Dedifferentiated amniotic fluid mesenchymal stem cell (primary cell): ENCODE measurements around the gene IL12RB2.
A peak's percentile ranks its signal among the peaks of the same experiment; 100 is the strongest.
"Not testable (repeated sequence)": the region's sequence is repeated elsewhere in the genome, so short reads cannot be mapped to it uniquely, and the experiment has no call there.

Experiments used
- DNase-seq: peaks from one replicate; pipeline ENCODE4 v3.0.0-alpha.2; 2016; ENCODE audit errors: extremely low spot score

IL12RB2 gene

DNA sequence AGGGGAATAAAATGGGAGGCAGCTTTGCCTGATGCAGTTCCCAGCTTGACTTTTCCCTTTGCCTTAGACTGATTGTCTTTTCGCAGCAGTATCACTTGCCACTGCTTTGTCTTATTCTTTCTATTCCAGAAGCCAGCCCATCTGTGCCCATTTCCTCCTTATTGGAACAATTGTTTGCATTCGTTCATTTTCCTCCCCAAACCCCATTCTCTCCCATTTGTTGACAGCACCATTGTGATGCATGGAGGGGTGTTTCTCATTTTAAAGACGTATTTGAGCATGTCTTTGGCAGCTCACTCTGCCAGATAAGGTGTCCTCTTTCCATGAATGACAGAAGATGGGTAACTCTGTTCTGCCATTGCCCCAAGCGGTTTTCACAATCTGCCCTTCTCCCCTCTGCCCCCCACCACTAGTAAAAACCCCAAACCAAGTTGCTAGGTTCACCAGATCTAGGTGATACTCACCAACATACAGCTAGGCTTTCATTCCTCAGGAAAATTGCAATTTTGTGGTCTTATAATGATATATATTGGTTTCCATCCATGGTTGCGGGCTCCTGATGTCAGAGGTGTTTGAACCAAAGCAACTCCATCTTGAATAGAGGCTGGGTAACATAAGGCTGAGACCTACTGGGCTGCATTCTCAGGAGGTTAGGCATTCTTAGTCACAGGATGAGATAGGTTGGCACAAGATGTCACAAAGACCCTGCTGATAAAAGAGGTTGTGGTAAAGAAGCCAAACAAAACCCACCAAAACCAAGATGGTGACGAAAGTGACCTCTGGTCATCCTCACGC is 91.7 kb downstream of the IL12RB2 start:
- DNase-seq = no peak

DNA sequence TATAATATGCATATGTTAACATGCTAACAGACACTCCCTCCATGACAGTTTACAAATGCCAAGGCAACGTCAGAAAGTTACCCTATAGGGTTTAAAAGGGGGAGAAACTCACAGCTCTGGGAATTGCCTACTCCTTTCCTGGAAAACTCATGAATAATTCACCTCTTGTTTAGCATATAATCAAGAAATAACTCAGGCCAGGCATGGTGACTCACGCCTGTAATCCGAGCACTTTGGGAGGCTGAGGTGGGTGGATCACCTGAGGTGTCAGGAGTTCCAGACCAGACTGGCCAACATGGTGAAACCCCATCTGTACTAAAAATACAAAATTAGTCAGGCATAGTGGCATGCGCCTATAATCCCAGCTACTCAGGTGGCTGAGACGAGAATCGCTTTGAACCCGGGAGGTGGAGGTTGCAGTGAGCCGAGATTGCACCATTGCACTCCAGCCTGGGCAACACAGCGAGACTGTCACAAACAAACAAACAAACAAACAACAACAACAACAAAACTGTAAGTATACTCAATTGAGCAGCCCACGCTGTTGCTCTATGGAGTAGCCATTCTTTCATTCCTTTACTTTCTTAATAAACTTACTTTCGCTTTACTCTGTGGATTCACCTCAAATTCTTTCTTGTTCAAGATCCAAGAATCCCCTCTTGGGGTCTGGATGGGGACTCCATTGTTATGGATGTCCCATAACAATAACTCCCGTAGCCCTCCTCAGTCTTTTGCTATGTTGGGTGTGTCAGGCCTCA is 92.5 kb downstream of the IL12RB2 start:
- DNase-seq = not testable (repeated sequence)

DNA sequence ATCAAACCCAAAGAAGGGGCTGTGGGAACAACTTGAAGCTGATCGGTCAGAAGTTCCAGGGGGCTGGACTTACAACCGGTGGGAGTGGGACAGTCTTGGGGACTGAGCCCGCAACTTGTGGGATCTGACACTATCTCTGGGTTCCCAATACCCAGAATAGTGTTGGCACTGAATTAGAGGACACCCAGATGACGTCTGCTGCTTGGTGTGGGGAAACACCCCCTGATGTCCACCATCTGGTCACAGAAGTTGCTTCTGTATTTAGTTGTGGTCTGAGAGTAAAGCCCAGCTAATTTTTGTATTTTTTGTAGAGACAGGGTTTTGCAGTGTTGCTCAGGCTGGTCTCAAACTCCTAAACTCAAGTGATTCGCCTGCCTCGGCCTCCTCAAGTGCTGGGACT is 93.8 kb downstream of the IL12RB2 start:
- no peak for DNase-seq

DNA sequence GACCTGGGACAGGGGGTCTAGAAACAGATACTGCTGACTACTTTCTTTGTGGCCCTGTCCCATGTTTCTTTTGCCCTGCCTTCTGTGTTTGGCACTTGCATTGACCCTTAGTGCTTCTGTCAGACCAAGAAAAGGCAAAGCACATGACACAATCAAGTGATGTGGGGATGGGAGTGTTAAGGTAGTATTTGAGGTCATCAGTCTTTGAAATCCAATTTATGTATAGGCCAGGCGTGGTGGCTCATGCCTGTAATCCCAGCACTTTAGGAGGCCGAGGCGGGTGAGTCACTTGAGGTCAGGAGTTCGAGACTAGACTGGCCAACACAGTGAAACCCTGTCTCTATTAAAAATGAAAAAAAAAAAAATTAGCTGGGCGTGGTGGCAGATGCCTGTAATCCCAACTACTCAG is 96.5 kb downstream of the IL12RB2 start:
- DNase-seq = no peak

DNA sequence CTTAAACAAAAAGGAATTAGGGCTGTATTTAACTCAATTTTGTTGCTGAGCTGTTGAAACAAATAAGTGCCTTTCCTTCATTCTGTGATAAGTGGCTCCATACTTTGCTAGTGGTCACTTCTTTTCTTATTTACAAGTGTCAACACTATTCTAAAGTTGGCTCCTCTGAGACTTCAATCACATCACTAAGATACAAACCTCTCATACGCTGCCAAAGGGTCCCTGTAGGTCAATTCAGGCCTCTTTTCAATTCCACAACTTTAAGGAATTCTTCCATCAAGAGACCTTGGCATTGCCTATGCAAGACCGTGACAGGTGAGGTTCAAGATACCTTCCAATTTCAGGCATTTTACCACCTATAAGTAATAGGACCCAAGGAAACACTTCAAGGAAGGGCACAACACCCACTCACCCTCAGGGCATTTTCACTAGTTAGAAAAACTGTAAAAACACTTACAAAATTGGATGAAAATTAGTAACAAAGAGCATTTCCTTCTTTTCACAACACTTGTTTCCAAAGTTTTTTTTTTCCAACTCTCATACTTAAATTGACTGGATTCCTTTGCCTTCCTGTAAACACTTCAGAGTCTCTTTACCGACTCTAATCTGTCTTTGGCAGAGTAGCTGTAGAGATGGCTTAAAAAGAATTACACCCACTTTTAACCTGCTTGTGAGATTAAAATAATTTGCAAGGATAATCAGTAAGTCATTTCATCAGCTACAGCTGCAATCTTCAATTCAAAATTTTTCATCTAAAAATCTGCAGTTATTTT is 98.0 kb downstream of the IL12RB2 start:
- DNase-seq = no peak

DNA sequence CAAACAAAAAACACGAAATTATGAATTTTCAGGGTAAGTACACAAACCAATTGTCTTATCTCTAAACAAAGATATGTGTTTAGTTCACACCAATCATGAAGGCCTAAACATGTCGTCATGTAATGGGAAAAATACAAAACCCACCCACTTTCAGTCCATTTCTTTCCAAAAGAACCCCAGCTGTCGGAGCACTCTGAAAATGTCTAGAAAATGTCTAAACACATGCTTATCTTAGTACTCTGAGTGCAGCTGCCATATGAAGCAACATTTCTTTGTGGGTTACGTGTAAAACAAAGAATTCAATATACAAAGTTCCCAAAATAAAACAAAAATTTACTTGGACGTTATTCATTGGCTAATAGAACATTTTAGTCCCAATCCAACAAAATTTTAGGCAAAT is 99.8 kb downstream of the IL12RB2 start:
- DNase-seq = no peak

DNA sequence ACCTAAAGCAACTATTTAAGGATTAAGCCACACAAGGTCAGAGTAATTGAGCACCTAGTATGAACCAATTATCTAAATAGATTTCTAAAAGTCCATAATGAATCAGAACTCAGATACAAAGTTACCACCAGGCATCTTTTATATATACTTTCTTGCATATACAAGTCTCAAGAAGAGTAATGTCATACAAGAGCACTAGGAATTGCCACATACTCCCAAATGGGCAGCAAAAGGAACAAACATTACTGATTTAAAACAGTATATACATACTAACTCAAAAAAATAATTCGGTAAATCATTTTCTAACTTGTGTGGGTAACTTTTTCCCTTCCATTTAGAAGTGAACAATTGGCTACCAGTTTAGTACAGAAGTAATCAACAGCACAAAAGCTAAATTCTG is 100.5 kb downstream of the IL12RB2 start:
- no peak for DNase-seq

DNA sequence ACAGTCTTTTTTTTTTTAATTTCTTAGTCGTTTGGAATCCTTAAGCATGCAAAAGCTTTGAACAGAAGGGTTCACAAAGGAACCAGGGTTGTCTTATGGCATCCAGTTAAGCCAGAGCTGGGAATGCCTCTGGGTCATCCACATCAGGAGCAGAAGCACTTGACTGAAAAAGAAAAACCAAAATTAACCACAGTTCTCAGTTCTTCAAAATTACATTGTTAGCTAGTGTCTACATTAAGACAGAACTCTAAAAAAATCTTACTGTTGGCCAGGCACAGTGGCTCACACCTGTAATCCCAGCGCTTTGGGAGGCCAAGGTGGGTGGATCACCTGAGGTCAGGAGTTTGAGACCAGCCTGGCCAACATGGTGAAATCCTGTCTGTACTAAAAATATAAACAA is 105.4 kb downstream of the IL12RB2 start:
- DNase-seq = not testable (repeated sequence)

DNA sequence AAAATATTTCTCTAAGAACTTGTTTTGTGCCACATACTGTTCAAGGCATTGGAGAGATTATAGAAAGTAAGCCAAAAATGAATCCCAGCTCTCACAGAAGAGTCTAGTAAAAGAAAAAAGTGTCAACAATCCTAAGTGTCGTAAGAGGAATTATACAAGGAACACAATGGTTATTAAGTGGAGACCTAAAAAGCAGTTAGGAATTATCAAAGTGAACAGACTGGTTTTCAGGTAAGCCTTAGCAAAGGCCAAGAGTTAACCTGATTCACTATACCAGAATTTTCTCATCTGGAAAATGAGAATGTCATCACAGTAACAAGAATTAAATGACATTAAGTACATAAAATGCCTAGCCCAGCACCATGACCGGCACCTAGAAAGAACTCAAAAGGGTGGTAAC is 106.9 kb downstream of the IL12RB2 start:
- no peak for DNase-seq

DNA sequence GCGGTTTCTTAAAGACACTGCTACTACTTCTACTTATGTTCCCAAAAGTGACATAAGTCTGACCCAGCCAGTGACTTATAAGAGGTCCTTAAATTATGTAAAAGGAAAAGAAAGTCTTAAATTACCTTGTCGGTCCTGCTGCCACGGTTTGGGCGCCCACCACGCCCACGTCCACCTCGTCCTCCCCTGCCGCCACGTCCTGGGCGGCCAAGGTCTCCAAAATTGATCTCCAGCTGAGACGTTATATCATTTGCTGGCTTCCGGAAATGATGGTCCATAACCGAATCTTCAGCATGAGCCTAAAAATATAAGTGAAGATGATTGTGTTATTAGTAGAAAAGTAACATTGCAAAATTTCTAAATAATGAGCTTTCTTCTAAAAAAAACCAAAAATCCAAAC is 107.4 kb downstream of the IL12RB2 start:
- DNase-seq = no peak

DNA sequence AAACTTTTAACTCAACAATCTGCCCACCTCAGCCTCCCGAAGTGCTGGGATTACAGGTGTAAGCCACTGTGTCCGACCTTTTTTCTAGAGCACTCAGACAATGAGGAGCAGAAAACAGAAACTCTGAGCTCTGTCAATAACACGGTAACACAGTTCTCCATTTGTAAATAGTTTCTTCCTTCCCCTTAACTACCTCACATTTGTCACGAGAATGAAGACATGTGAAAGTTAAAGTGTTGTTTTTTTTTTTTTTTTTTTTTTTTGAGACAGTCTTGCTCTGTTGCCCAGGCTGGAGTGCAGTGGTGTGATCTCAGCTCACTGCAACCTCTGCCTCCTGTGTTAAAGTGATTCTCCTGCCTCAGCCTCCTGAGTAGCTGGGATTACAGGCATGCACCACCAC is 110.1 kb downstream of the IL12RB2 start:
- not testable (repeated sequence) for DNase-seq

DNA sequence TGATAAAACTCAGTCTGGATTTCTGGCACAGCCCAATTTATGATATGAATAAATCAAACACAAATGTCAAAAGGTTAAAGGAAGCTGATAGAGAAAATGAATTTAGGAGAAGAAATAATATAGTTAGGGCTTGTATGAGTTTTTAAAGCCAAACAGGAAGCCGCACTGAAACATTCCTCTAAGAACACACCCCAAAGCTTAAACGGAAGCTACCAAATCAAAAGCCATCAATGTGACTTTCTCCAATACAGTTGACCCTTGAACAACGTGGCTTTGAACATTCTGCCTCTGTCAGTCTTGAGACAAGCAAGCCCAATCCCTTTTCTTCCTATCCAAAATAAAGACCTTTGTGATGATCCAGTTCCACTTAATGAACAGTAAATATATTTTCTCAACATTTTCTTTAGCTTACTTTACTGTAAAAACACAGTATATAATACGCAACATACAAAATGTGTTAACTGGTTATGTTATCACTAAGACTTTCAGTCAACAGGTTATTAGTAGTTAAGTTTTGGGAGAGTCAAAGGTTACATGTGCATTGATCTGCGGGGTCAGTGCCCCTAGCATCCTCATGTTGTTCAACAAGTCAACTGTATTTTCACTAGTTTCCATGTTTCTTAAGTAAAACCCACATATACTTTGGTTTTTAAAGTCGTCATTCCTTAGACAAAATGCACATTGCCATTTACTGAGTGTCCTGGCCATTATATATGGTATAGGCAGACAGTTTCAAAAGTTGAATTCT is 111.3 kb downstream of the IL12RB2 start:
- no peak for DNase-seq

DNA sequence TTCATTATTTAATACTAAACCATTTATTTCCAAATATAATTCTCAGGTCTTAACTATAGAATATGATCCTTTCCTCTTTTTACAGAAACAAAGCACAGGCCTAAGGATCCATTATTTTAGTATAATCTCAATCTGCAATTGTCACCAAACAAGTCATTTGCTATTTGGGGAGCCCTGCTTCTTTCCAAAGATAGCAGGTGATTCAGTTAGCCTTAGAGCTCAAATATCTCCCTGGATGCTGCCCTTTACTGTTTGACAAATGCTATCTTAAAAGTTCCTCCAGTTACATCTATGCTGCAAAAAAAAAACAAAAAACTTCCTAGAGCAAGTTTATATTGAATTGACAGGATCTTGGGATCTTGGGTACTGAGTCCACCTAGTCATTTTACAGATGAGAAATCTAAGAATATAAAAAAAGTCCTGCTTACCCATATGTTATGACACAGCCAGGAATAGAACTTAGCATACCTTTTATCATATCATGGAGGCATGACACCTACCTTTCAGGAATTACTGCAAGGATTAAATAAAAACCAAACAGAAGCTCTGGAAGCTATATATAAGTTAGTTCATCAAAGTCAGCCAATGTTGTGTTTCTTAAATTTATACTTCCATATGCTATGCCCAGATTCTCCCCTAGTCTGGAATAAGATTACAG is 113.3 kb downstream of the IL12RB2 start:
- DNase-seq = no peak

DNA sequence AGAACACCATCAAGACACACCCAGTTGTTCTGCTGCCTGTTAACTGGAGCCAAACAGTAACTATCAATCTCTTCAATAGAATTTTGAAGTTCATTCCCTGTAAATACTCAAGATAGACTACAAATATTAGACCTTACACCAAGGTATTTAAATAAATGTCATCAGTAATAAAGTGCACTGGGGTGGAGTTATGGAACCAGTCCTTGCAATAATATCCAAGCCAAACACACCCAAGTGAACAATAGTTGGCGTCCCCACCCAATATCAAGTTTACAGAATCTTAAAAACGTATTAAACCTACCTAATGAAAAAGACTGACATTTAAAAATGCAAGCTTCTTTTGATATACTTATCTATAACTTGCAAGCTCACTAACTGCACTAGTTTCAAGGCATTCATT is 119.8 kb downstream of the IL12RB2 start:
- no peak for DNase-seq

DNA sequence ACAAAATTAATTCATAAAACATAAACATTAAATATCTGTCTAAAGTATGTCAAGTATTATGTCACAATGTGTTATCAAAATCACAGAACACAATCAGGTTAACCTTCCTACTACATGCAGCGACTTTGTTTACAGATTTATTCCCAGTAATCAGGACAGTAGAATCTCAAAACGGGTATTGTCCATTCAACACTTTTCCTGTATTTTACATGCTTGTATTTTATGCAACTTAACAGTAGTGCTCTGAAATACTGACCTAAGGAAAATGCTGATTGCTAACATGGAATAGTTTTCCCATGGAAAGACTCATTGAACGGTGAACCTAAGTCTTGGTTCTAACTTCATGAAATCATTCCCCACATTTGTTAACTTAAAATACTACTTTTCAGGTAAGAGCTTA is 120.3 kb downstream of the IL12RB2 start:
- no peak for DNase-seq

DNA sequence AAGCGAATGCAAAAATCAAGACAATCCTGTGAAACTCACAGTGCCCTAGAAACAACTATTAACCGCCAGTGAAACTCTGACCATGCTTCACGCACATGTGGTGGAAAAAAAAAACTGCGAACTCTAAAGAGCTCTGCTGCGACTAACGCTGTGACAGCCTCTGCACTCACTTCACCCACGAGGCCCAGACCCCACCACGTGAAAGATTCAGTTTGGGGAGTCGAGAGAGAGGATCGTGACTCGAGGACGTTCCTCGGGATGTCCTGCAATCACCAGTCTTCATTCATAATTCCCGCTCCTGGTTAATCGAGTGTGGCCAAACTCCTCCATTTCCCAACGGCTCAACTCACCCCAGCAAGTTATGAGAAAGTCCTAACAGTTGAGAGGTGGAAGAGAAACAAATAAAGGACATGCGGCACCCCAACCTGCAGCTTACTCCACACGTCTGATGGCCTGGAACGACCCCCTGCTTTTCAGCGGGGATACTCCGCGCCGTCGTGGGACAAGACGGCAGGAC is 121.4 kb downstream of the IL12RB2 start:
- no peak for DNase-seq

DNA sequence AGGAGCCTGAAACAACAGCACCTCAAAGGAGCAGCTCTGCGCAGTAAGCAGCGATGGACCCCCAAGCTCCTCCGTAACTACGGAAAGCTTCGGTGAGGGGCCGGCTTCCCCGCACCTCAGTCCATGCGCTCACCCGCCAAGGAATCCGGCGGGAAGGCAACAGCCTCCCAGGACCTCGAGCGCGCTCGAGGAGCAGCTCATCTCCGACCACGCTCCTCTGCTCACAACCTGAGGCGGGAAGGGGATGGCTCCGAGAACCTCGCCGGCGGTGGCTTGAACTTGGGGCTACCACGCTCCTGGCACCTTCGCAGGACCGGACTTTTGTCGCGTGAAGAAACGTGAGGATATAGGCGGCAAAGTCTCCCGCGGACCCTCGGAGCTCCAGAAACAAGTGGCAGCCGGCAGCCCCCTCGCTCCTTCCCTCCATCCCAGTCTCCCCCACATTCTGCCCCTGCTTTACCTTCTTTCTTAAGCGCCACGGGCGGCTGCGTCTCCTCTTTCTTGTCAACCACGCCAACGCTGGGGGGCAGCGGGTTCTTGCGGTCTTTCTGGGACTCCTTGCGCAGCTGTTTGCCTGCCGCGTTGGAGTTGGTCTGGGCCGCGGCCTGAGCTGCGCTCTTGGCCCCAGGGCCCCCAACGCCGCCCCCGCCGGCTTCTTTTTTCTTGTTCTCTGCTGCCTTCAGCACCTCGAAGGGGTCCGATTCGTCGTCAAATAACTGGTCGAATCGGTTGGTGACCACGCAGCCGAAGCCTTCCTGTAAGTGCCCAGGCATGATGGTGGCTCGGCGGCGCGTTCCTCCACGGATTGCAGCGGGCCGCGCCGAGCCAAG is 122.1 kb downstream of the IL12RB2 start:
- DNase-seq = no peak

DNA sequence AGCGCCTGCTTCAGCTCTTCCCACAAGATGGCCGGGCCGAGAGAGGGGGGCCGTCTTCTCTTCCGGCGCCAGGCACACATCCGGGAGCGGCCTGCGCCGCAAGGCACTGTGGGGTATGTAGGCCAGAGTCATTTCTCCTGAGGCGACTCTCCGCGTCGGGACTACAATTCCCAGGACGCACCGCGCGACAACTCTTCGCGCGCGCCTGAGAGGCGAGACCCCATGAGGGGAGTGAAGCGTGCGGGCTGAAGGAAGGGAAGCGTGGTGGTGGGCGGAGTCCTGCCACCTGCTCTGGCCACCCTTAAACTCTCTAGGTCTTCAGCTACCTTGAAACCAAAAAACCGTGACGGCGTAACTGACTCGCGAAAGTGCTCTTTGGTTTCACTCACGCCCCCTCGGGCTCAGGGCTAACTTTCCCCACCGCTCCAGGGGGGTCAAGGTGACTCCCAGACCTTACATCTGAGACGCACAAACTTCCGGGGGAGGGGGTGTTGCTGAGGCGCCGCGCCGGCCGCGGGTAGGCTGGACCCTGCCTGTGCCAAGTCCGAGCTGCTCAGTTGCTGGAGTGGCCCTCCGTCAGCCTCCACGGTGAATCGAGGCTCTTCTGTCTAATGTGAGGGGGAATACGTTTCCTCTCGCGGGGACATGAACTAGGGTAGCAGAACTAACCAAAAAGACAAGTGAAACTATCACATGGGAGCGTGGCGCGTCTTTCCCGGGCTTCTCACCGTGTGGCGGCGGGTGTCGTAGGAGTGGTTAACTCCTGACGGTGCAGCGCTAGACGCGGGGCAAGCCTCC is 122.9 kb downstream of the IL12RB2 start, which contains the start of gene SERBP1:
SERBP1 (minus strand) TSS at position 45 of the 798 bp plus-strand sequence. CDS start 102 bp downstream, outside the sequence.
- peak; percentile 95 for DNase-seq

DNA sequence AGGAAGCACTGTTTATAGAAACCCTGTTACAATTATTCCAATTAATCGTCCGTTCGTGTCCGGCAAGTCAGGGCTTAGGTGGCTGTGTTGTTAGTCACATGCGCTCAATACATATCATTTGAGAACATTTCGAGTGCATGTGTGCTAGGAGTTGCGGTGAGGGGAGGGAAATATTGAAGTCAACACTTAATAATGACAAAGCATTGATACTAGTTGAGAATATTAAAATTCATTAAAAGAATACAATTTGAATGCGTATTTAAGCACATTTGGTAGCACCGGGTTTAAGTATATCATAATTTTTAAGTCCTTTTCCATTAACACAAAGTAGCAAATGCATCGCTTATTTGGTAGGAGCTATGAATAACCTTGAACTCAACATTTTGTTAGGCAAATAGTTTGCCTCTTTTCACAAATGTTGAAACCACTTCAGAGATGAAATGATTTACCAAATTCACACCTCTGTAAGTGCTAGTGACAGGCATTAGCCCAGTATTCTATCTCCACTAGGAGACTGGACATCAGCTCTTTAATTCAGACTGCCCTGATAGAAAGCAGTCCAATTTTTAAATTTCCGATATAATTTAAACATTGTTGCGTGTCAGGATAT is 123.6 kb downstream of the IL12RB2 start:
- DNase-seq = no peak
